ENCODE measurements around the gene CILP.
"Not testable (repeated sequence)": the region's sequence is repeated elsewhere in the genome, so short reads cannot be mapped to it uniquely, and the experiment has no call there.

DNA sequence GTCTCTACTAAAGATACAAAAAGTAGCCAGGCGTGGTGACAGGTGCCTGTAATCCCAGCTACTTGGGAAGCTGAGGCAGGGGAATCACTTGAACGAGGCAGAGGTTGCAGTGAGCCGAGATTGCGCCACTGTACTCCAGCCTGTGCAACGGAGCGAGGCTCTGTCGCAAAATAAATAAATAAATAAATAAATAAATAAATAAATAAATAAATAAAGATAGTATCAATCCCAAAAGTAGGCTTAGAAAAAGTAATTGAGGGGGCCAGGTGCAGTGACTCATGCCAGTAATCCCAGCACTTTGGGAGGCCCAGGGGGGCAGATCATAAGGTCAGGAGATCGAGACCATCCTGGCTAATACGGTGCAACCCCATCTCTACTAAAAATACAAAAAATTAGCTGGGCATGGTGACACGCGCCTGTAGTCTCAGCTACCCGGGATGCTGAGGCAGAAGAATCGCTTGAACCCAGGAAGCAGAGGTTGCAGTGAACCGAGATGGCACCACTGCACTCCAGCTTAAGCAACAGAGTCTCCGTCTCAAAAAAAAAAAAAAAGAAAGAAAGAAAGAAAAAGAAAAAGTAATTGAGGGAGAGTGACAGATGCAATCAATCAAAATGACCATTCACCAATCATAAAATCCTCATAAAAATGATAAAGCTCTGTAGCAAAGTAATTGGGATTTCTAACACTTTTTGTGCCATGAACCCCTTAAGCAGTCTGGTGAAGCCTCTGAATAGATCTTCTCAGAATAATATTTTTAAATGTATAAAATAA lies 29.5 kb downstream of the CILP start:
- not testable (repeated sequence) for TF ChIP-seq TAF1, POLR2AphosphoS5 (IDR thresholded peaks at IDR 0.05; ENCODE audit: low read depth, low read length)
